Muscle layer of duodenum (tissue), 2 donors: Measurements from ENCODE around the gene ZBTB45.
"Not testable (repeated sequence)": the region's sequence is repeated elsewhere in the genome, so short reads cannot be mapped to it uniquely, and the experiment has no call there.

Source experiments
- H3K27ac ChIP-seq: one replicate; pipeline ENCODE4 v1.7.0; 2013; ENCODE audit warnings: mild to moderate bottlenecking, low read length
- H3K27me3 ChIP-seq: one replicate; pipeline ENCODE4 v1.7.0; 2013; ENCODE audit warnings: low read depth, mild to moderate bottlenecking, control low read depth, low read length
- H3K36me3 ChIP-seq, 2 donors: one replicate each; pipeline ENCODE4 v1.7.0; 2013; ENCODE audit warnings: low read length in 2 of 2, control low read depth in 1 of 2, mild to moderate bottlenecking in 1 of 2; ENCODE audit not compliant: insufficient read depth in 2 of 2, control insufficient read depth in 1 of 2
- H3K4me1 ChIP-seq, 2 donors: one replicate each; pipeline ENCODE4 v1.7.0; 2013; ENCODE audit warnings: low read length in 2 of 2, mild to moderate bottlenecking in 2 of 2, control low read depth in 1 of 2, moderate library complexity in 1 of 2; ENCODE audit not compliant: insufficient read depth in 2 of 2, control insufficient read depth in 1 of 2
- H3K4me3 ChIP-seq, 2 donors: one replicate each; pipeline ENCODE4 v1.7.0; 2013; ENCODE audit warnings: low read length in 2 of 2, low read depth in 1 of 2, mild to moderate bottlenecking in 1 of 2
- H3K9me3 ChIP-seq, 2 donors: one replicate each; pipeline ENCODE4 v1.7.0; 2013; ENCODE audit warnings: low read length in 2 of 2, control low read depth in 1 of 2, mild to moderate bottlenecking in 1 of 2; ENCODE audit not compliant: control insufficient read depth in 1 of 2
- donor health status: healthy.

Gene ZBTB45

GRCh38 chr19:58475714-58476497 lies 43.7 kb downstream of the ZBTB45 start, which contains the start of gene ZNF446:
ZNF446 (plus strand) TSS chr19:58476352; CDS start chr19:58477219, 867 bp downstream.
- peaks cover 10 to 47% of the 10 kb centered on the region in 2 donors for H3K36me3 ChIP-seq
- peaks cover 4 to 16% of the 10 kb centered on the region in 2 donors for H3K4me1 ChIP-seq
- no peaks in the 10 kb centered on the region for H3K9me3 ChIP-seq
- H3K27ac ChIP-seq, result peak within 1 kb of the TSS; percentile 91
- H3K27me3 ChIP-seq, result no peaks in the 10 kb centered on the region
- peak within 1 kb of the TSS; percentile 73 to 76 for H3K4me3 ChIP-seq

- Histone ChIP-seq H3K36me3 (peaks cover 10 to 40% of the 10 kb centered on the region in 2 donors), H3K4me1 (peaks cover 4 to 16% of the 10 kb centered on the region in 2 donors), H3K4me3 (peak overlapping the region; percentile 73 to 76), H3K9me3 (no peaks in the 10 kb centered on the region), H3K27me3 (no peaks in the 10 kb centered on the region), H3K27ac (peak overlapping the region; percentile 91)
Observed at GRCh38 chr19:58474997-58475713, 44.5 kb downstream of the ZBTB45 start.

- Histone ChIP-seq H3K36me3 (peaks cover 13 to 32% of the 10 kb centered on the region in 2 donors), H3K27ac (no peak overlapping the region), H3K4me3 (no peak overlapping the region)
Observed at GRCh38 chr19:58474291-58474996, 45.2 kb downstream of the ZBTB45 start.

GRCh38 chr19:58473775-58474174 lies 45.8 kb downstream of the ZBTB45 start:
- peaks cover 13 to 26% of the 10 kb centered on the region in 2 donors for H3K36me3 ChIP-seq
- H3K9me3 ChIP-seq, result no peaks in the 10 kb centered on the region
- H3K4me3 ChIP-seq, result no peak overlapping the region

More at GRCh38 chr19:58474291-58474996, 45.2 kb downstream of the ZBTB45 start:
- peaks cover 4 to 16% of the 10 kb centered on the region in 2 donors for H3K4me1 ChIP-seq
- no peaks in the 10 kb centered on the region for H3K27me3 ChIP-seq
- H3K9me3 ChIP-seq, result no peaks in the 10 kb centered on the region

GRCh38 chr19:58471736-58472135 lies 47.9 kb downstream of the ZBTB45 start:
- Histone ChIP-seq H3K9me3 (no peaks in the 10 kb centered on the region), H3K27me3 (no peaks in the 10 kb centered on the region), H3K36me3 (peaks cover 13 to 24% of the 10 kb centered on the region in 2 donors), H3K27ac (no peak overlapping the region), H3K4me3 (no peak overlapping the region), H3K4me1 (peaks cover 5 to 20% of the 10 kb centered on the region in 2 donors)

More at GRCh38 chr19:58473775-58474174, 45.8 kb downstream of the ZBTB45 start:
- Histone ChIP-seq H3K4me1 (peaks cover 4 to 16% of the 10 kb centered on the region in 2 donors), H3K27me3 (no peaks in the 10 kb centered on the region), H3K27ac (no peak overlapping the region)

GRCh38 chr19:58470837-58471543 lies 48.6 kb downstream of the ZBTB45 start:
- not testable (repeated sequence) for H3K4me3 ChIP-seq, H3K27me3 ChIP-seq, H3K9me3 ChIP-seq, H3K27ac ChIP-seq
- Histone ChIP-seq H3K4me1 (peaks cover 4 to 18% of the 10 kb centered on the region in 2 donors), H3K36me3 (peaks cover 13 to 24% of the 10 kb centered on the region in 2 donors)

- Histone ChIP-seq H3K4me3 (no peak overlapping the region), H3K36me3 (peaks cover 13 to 24% of the 10 kb centered on the region in 2 donors), H3K4me1 (peaks cover 4 to 13% of the 10 kb centered on the region in 2 donors), H3K9me3 (no peaks in the 10 kb centered on the region), H3K27me3 (no peaks in the 10 kb centered on the region), H3K27ac (no peak overlapping the region)
Observed at GRCh38 chr19:58469241-58470013, 50.2 kb downstream of the ZBTB45 start.

- peak overlapping the region in 1 of 2 donors; percentile 98 for H3K4me3 ChIP-seq
Observed at GRCh38 chr19:58468216-58468839, 51.3 kb downstream of the ZBTB45 start.

GRCh38 chr19:58466760-58467589 lies 52.6 kb downstream of the ZBTB45 start, which contains the start of gene ZNF324:
ZNF324 (plus strand) TSS chr19:58467080; CDS start chr19:58469186, 2,106 bp downstream.
- peaks cover 4 to 6% of the 10 kb centered on the region in 2 donors for H3K36me3 ChIP-seq
- no peaks in the 10 kb centered on the region for H3K27me3 ChIP-seq
- H3K9me3 ChIP-seq, result no peaks in the 10 kb centered on the region
- H3K4me3 ChIP-seq, result peak within 1 kb of the TSS; percentile 66 to 98
- peaks cover 4 to 13% of the 10 kb centered on the region in 2 donors for H3K4me1 ChIP-seq
- peak within 1 kb of the TSS; percentile 23 for H3K27ac ChIP-seq

More at GRCh38 chr19:58468216-58468839, 51.3 kb downstream of the ZBTB45 start:
- Histone ChIP-seq H3K4me1 (peaks cover 4 to 13% of the 10 kb centered on the region in 2 donors), H3K9me3 (no peaks in the 10 kb centered on the region), H3K36me3 (peaks cover 13 to 20% of the 10 kb centered on the region in 2 donors), H3K27me3 (no peaks in the 10 kb centered on the region), H3K27ac (no peak overlapping the region)
